T-helper 2 cell (primary cell): ENCODE data around the gene GPBP1L1.
"Not testable (repeated sequence)": the region's sequence is repeated elsewhere in the genome, so short reads cannot be mapped to it uniquely, and the experiment has no call there.

Experiments
- DNase-seq, 5 experiments: peaks; one replicate each; pipeline versions ENCODE4 v3.0.0 to v3.0.0-alpha.2; 2012 to 2022

The GPBP1L1 gene

DNA sequence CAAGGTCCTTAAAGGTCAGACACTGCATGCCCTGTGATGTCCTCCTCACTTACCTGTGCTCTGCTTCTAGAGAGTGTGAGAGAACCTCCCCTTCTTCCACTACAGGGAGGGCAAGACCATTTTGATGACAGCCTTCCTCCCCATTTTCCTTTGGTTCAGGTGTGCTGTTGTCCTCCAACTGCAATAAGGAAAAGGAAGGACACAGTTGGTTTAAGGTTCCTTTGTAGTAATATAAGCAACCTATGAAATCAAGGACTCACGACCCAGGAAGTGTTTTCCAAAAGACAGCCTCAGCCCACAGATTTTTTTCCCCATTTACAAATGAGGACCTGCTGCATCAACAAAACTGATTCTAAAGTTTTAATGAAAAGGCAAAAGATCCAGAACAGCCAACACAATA is 55.9 kb downstream of the GPBP1L1 start:
- DNase-seq = no peak

DNA sequence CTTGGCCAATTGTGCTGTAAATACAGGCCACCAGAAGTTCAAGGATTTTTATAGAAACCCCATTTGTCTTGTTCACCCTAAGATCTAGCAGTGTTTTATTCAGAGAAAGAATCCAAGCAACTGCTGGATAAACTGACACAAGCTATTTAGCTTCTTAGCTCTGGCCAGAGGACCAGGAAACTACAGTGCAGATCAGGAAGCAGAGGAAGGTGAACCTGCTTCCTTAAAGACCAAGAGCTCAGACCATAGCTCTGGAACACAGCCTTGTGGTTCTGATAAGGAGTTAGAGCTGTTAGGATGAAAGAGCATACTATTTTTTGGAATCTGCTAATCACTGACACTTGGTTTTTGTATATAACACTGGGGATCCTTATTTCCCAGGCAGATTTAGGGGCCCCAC is 57.3 kb downstream of the GPBP1L1 start:
- DNase-seq = no peak

DNA sequence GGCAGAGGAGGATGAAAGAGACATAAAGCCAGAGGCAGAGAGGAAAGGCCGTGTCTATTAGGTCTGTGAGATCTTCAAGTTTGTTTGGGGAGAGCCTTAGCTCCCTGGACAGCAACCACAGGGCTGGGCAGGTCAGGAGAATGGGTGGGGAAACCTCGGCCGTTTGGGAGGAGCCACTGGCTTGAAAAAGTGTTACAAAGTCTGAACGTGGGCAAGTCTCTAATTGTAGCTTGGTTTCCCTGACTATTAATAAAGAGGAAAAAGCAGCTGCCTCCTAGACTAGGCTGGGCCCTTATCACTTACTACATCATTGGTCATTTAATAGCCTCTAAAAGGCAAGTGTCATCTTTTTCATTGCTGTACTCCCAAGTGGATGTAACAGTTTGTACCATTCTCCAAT is 62.4 kb downstream of the GPBP1L1 start, which contains the start of gene CCDC17:
Gene CCDC17 (minus strand): TSS at position 83 of the 400 bp plus-strand sequence. CDS start 145 bp downstream, outside the sequence.
- no peak for DNase-seq

DNA sequence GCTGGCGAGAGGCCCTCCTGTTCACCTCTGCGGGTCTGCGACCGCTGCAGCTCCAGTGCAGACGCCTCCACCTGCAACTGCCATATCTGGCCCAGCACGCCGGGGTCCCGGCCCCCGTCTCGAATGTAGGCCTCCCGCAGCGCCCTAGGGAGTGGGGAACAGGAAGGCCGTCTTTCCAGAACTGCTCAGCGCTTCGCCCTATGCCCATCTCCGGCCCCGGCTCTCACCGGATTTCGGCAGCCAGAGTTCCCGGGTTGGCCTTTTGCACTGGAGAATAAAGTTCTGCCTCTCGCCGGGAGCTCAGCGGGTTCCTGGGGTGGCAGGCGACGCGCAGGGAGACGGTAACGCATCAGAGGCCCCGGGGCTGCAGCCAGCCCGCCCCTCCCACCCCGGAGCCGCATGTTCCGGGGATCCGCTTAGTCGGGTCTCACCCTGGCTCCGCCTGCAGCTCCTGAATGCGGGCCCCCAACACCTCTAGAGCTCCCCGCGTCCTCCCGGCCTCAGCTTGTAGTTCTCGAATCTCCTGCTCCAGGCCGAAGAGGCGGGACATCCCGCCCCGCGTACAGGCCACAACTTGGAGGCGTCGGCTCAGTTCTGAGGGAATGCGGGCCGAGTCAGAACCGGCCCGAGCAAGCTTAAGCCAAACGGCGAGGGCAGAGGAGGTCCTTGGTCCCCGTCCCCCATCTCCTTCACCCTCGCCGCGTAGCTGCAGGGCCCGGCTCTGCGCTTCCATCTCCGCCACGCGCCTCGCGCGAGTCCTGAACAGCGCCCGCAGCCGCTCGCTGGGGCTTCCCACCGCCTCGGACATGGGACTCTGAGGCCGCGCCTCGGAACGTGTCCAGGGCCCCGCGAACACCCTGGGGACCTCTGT is 63.6 kb downstream of the GPBP1L1 start:
- DNase-seq = no peak

DNA sequence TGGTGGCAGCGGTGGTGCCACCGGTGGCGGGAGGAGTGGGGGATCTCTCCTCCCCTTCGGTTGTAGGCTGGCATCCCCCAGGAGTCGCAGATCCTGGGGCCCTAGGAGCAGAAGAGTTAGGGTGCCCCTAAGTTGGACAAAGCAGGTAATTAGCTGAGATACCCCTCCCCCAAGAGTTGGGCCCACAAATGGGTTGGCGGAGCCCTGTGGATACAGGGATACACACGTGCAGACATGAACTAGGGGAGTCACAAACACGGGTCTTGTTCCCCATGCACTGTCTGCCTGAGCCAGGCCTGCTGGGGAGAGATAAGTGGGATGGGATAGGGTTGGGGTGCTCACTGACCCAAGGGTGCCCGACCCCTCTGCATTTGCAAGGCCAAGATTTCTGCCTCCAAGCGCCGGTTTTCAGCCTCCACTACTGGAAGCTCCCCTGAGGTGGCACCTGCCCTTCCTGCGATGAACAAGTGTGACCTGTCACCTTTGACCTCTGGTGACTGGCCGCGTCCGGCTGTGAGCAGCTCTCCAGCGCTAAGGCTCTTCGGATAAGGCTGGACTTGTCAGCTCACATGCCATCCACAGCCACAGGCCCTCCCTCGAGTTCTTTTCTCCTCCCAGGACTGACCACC is 64.3 kb downstream of the GPBP1L1 start:
- DNase-seq = no peak

DNA sequence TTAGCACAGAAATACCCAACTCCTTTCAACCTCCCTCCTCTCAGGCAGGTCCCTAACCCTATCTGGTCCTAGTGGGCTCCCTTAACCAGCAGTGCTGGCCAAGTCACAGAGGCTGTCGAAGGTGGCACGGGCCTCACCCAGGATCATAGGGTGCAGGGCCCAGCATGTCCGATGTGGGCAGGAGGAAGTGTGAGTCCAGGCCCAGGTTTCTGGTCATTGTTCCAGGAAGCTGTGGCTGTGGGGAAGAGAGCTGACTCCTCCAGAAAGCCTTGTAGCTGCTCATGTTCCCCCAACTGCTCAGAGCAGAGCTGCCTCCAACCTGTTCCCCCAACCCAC is 64.9 kb downstream of the GPBP1L1 start:
- no peak for DNase-seq

DNA sequence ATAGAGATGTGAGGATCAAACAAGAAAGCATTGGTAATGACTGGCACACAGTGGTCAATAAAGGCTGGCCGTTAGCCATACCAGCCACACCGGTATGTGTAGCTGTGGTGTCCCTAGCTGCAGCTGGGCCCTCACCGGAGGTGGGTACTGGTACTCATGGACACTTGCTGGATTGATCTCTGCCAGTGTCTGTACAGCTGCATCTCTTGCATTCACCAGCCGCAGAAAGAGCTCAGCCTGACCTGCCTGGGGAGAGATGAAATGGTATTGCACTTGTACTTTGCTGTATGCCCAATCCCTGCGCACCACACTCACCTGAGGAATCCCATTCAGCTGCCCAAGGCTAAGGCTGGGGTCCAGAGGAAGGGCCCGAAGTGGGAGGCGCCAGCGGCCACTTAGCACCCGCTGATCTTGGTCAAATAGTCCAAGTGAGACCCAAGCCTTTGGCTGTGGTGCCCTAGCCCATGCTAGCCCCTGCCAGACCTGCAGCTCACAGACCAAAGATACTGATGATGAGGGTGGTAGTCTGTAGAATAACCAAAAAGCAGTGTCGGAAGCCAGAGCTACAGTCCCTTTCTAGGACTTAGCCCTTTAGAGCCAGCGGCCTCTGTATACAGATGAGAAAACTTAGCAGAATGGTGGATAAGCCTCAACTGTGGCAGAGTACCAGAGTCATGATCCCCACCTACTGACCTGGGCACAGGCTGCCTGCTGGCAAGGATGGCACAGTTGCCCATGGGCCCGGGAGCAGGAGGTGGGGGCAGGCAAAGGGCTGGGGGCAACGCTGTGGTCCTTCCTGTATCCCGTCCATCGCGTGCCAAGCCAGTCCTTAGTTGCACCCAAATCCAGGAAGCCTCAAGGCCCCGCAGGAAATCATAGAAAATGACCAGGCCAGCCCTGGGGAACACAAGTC is 65.5 kb downstream of the GPBP1L1 start:
- no peak for DNase-seq

DNA sequence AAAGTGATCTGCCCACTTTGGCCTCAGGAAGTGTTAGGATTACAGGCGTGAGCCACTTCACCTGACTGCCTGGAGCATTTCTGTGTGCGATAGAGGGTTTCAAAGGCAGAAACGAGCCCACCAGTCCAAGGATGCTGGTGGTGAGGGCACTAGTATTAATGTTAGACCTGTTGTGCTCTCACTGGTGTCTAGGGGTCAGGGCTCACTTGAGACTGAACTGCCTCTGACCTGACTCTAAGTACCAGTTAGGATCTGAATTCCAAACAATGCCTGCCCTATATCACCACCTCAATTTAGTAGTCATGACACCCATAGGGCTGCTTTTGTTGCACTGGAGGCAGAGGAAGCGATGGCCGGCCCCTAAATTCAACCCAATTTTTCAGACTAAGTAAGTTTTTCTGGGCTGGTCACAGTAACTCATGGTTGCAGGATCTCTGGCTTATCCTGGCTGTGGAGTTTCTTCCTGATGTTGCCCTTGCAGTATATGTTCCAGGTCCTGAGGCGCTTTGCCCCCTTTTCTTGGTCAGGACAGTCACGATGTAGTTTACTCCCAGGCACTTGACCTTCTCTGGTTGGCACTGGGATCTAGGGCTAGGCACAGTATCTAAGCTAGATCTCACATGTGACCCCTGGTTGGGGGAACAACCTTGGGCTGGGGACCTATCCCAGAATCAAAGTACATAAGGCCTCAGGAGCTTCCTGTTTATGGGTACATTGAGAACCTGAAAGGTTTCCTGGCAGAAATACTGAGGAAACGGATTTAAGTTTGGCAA is 67.0 kb downstream of the GPBP1L1 start:
- no peak for DNase-seq

DNA sequence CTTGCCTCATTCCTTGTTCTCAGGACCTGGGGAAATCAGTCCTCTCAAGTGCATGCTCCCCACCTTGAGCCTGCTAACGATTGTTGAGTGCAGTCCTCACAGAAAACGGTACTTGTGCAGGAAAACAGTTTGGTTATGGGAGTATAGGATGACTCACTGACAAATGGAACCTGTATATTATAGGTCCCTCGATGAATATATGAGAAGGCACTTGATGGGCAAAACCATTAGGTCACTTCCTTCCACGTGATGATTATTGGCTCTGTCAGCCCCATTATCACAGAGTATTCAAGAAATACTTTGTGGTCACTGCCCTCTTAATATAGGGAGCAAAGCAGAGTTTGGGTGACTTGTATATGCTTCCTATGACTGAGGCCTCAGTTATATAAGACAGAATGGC is 68.7 kb downstream of the GPBP1L1 start:
- no peak for DNase-seq

DNA sequence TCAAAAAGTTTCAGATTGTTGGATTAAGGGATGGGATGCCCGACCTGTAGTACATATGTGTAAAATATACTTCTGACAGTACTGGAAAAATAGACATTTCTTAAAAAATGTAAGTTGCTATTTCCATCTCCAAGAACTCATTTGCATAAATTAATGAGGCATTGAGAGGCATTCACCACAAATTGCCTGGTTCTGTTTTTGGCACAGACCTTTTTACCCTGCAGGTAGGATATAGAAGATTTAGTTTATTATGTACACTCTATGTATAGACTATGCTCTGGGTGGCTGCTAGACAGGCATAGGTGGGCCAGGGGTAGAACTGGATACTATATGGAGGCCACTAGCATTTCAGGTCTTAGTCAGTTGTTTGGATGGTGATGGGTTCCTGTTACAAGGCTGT is 70.4 kb downstream of the GPBP1L1 start:
- DNase-seq = no peak

DNA sequence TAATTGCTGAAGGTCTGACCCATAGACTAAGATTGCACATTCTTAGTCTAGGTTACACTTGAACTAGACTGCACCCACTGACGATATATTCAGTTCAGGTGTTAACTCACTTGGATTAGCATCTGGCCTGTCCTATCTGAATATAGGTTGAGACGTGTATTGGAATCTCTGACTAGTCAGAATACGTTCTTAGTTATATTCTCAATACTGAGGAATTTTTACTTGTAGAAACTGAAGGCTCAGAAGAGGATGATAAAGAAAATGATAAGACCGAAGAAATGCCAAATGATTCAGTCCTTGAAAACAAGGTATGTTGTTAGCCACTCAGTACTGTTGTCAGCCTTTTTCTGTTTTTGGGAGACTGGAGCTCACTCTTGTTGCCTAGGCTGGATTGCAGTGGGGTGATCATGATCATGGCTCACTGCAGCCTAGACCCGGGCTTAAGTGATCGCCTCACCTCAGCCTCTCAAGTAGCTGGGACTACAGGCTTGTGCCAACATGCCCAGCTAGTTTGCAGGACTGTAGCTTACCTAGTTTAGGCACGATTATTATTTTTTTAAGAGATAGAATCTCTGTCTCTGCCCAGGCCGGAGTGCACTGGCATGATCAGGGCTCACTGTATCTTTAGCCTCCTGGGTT is 73.3 kb downstream of the GPBP1L1 start:
- no peak for DNase-seq

DNA sequence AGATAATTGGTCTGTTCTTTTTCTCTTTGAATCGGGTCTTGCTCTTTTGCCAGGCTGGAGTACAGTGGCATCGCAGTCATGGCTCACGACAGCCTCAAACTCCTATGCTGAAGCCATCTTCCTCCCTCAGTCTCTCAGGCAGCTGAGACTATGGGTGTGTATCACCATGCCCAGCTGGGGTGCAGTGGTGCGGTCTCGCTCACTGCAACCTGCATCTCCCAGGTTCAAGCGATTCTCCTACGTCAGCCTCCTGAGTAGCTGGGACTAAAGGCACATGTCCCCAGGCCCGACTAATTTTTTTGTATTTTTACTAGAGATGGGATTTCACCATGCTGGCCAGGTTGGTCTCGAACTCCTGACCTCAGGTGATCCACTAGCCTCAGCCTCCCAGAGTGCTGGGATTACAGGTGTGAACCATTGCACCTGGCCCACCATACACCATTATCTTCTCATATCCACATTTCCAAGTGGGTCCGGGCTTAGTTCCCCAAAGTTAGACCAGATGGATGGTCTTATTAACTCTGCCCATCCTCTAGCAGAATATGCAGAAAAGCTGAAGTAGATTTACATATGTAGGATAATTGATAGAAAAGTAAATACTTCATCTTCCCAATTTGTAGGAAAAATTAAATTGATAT is 75.6 kb downstream of the GPBP1L1 start:
- no peak for DNase-seq

DNA sequence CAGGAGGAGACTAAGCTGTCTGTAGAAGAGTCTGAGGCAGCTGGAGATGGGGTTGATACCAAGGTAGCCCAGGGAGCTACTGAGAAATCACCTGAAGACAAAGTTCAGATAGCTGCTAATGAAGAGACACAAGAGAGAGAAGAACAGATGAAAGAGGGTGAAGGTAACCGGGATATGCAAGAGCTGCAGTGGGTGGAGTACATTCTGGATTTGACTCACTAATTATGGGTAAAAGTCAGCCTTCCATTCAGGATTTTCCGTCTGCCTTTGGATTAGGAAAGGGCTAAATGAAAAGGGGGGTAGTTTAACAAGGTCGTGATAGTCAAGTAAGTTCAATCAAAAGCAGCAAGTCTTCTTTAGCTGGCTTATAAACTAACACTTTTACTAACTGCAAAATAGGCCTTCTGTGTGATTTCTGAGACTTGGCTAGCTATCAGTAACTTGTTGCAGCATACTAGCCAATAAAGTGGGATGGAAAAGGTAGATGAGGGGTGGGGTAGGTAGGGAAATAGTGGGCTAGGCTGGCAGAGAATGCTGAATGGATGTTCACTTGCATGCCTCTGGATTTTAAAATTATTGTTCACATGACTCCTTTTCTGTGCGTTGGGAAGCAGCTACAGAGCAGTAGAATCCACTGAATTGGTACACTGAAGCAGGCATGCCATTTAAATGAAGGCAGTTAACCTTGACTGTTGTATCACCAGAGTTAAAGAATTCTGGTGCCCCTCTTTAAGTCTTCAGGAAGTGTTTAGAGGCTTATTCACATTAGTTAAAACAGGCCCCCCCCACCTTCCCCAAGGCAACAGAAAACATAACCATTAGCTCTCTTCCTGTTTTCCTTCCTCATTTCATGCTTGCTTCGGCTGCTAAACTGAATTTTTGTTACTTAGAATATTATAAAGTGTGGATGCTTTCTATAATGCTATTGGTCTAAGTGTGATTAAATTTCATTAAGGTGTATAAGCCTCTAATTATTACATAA is 77.9 kb downstream of the GPBP1L1 start:
- DNase-seq = no peak

DNA sequence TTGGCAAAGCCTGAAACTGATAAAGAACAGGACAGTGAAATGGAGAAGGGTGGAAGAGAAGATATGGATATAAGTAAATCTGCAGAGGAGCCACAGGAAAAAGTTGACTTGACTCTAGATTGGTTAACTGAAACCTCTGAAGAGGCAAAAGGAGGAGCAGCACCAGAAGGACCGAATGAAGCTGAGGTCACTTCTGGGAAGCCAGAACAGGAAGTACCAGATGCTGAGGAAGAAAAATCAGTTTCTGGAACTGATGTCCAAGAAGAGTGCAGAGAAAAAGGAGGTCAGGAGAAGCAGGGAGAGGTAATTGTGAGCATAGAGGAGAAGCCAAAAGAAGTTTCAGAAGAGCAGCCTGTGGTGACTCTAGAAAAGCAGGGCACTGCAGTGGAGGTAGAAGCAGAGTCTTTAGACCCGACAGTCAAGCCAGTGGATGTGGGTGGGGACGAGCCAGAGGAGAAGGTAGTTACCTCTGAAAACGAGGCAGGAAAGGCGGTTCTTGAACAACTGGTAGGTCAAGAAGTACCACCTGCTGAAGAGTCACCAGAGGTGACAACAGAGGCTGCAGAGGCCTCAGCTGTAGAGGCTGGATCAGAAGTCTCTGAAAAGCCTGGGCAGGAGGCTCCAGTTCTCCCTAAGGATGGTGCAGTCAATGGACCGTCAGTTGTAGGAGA is 78.8 kb downstream of the GPBP1L1 start:
- DNase-seq = no peak

DNA sequence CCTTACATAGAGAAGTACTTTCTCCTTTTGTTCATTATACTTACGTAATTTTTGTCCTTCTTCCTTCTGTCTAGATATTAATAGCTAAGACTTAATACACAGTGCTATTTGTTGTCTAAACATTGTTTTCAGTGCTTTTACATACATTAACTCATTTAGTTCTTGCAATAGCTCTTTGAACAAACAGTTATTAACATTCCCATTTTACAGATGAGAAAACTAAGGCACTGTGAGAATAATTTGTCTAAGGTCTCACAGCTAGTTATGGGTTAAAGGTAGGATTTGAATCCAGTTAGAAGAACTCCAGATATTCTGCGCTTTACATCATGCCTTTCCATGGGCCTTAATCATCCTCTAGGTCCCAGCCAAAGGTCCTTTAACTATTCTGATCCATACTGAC is 82.1 kb downstream of the GPBP1L1 start:
- no peak for DNase-seq

DNA sequence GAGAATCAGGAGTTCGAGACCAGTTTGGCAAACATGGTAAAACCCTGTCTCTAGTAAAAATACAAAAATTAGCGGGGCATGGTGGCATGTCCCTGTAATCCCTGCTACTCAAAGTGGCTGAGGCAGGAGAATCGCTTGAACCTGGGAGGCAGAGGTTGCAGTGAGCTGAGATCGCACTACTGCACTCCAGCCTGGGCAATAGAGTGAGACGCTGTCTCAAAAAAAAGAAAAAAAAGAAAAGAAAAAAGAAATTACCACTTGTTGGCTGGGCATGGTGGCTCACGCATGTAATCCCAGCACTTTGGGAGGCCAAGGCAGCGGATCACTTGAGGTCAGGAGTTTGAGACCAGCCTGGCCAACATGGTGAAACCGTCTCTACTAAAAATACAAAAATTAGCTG is 89.6 kb downstream of the GPBP1L1 start:
- DNase-seq = not testable (repeated sequence)

DNA sequence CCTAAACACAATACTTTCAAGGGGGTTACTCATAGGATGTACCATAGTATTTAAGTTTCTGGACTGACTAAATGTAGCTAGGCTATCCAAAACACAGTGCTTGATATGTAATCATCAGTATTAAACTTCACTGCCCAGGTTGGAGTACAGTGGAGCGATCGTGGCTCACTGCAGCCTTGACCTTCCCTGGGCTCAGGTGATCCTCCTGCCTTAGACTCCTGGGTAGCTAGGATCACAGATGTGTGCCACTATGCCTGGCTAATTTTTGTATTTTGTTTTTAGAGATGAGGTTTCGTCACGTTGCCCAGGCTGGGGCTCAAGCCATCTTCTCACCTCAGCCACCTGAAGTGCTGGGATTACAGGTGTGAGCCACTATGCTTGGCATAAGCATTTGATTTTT is 91.9 kb downstream of the GPBP1L1 start:
- DNase-seq = no peak

DNA sequence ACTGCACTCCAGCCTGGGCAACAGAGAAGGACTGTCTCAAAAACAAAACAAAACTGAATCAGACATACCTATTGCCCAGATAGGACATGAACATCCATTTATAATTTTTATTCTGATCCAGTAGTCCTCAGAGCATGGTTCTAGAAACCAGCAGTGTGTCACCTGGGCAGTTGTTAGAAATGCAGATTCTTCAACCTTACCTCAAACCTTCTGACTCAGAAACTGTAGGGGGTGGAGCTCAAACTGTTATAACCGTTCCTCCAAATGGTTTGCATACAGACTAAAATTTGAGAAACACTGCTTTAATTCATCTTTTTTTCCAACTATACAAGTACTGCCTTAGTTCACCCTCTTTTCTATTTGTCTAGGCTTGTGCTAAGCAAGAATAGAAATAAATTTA is 96.5 kb downstream of the GPBP1L1 start:
- peak in 1 of 5 experiments; percentile 22 for DNase-seq

DNA sequence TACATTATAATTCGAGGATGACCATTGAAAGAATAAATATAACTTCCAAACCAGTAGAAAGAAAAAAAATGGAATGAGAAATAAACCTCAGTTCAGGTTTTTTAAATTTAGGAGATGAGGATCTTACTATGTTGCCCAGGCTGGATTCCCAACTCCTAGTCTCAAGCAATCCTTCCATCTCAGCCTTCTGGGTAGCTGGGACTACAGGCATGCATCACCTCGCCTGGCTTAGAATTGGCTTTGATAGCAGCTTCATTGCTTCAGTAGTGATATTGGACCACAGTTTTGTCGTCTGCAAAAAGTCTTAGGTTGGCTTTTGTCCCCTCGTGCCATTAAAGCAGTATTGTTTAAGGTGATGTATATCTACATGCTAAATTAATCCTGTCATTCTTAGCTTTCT is 99.6 kb downstream of the GPBP1L1 start:
- no peak for DNase-seq
